HG03442 (cell line): ENCODE measurements around the gene FURIN.
"Not testable (repeated sequence)": the region's sequence is repeated elsewhere in the genome, so short reads cannot be mapped to it uniquely, and the experiment has no call there.

Experiments used
- ATAC-seq: cut with Tn5 transposase; IDR thresholded peaks from one replicate; pipeline ENCODE4 v1.9.1; 2021; ENCODE audit warnings: mild to moderate bottlenecking, moderate library complexity; ENCODE audit not compliant: unreplicated experiment

FURIN gene

GRCh38 chr15:90840954-90841353, 27.4 kb upstream of the FURIN start:
- no peak for ATAC-seq

GRCh38 chr15:90844696-90845095, 23.7 kb upstream of the FURIN start:
- ATAC-seq = no peak

- peak; percentile 96 for ATAC-seq
Measured at GRCh38 chr15:90845201-90845949, 23.0 kb upstream of the FURIN start.

- not testable (repeated sequence) for ATAC-seq
Measured at GRCh38 chr15:90849424-90849823, 19.0 kb upstream of the FURIN start.

- ATAC-seq = no peak
Measured at GRCh38 chr15:90851114-90851513, 17.3 kb upstream of the FURIN start.

GRCh38 chr15:90851940-90852339, 16.4 kb upstream of the FURIN start:
- ATAC-seq = no peak

- ATAC-seq = no peak
Measured at GRCh38 chr15:90855139-90855538, 13.2 kb upstream of the FURIN start.

GRCh38 chr15:90857337-90857736, 11.1 kb upstream of the FURIN start:
- ATAC-seq = no peak

- no peak for ATAC-seq
Measured at GRCh38 chr15:90857883-90858443, 10.4 kb upstream of the FURIN start.

- ATAC-seq = no peak
Measured at GRCh38 chr15:90859234-90860131, 8.9 kb upstream of the FURIN start.

GRCh38 chr15:90860450-90860849, 7.9 kb upstream of the FURIN start:
- ATAC-seq = no peak

- no peak for ATAC-seq
Measured at GRCh38 chr15:90860942-90861675, 7.3 kb upstream of the FURIN start.

GRCh38 chr15:90862487-90862886, 5.9 kb upstream of the FURIN start:
- no peak for ATAC-seq

- no peak for ATAC-seq
Measured at GRCh38 chr15:90862964-90863778, 5.2 kb upstream of the FURIN start.

- ATAC-seq = no peak
Measured at GRCh38 chr15:90863987-90864386, 4.4 kb upstream of the FURIN start.

GRCh38 chr15:90864507-90864906, 3.9 kb upstream of the FURIN start:
- no peak for ATAC-seq

- ATAC-seq = no peak
Measured at GRCh38 chr15:90865702-90866101, 2.7 kb upstream of the FURIN start.

- ATAC-seq = no peak
Measured at GRCh38 chr15:90866161-90866715, 2.1 kb upstream of the FURIN start.

- ATAC-seq = no peak
Measured at GRCh38 chr15:90866800-90867199, 1.6 kb upstream of the FURIN start.

- ATAC-seq = no peak
Measured at GRCh38 chr15:90869140-90869541, 753 bp downstream of the FURIN start.
